ENCODE results near the gene KLF11.
"Not testable (repeated sequence)": the region's sequence is repeated elsewhere in the genome, so short reads cannot be mapped to it uniquely, and the experiment has no call there.

The KLF11 gene

GRCh38 chr2:10089565-10090190, 46.3 kb downstream of the KLF11 start:
- DNase-seq: no peak

- no peak for DNase-seq
Observed at GRCh38 chr2:10091182-10091888, 48.0 kb downstream of the KLF11 start.

- not testable (repeated sequence) for DNase-seq
Observed at GRCh38 chr2:10091889-10092244, 48.5 kb downstream of the KLF11 start.

- no peak for DNase-seq
Observed at GRCh38 chr2:10094271-10094814, 51.0 kb downstream of the KLF11 start.

DNA sequence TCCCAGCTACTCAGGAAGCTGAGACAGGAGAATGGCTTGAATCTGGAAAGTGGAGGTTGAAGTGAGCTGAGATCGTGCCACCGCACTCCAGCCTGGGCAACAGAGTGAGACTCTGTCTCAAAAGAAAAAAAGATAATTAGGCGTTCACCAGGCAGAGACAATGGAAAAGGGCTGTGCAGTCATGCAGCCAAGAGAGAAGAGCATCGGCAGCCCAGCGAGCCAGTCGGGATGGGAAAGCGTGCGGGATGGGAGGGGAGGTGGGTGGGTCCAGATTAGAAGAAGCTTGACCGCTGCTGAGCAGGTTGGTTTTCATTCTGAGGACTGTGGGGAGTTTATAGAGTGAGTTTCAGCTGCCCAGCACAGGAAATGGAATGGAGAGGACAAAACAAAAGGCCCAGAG, 51.8 kb downstream of the KLF11 start:
- no peak for DNase-seq

DNA sequence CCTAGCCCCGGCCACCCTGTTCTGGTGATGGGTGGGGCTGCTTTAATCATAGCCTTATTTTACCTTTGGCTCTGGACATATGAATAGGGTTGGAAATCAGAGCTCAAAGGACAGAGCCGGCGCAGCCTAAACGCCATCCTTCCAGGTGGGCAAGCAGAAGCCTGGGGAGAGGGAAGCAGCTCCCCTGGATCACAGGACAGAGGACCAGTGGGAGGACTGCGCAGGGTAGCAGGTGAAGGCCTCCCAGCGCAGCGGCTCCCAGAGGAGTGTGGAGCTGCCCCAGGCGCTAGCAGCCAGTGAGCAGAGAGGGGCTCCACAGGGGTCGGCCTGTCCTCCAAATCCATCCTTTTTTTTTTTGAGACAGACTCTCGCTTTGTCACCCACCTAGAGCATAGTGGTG, 53.3 kb downstream of the KLF11 start:
- no peak for DNase-seq

- DNase-seq: peak; percentile 27
Observed at GRCh38 chr2:10097352-10098148, 54.2 kb downstream of the KLF11 start.

GRCh38 chr2:10101491-10101890, 58.1 kb downstream of the KLF11 start:
- DNase-seq: no peak

DNA sequence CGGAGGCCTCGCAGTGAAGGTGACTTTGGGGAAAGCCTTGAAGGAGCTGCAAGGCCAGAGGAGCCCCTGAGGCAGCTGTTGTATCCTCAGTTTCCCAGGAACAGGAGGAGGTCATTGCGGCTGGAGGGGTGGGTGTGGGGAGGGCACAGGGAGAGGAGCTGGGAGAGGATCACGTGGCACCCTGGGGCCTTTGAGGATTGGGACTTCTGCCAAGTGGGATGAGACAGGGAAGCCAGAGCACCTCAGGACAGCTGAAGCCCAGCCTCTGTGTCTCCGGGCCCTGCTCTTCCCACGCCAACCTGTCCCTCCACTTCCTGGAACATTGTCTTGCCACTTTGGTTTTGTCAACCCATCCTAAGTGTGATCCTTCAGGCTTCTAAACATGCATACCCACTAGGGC, 59.8 kb downstream of the KLF11 start:
- peak; percentile 41 for DNase-seq
